Mesendoderm (in vitro differentiated cells): ENCODE results near the gene PEX19.

Experiments used
- DNase-seq: peaks from one replicate; pipeline ENCODE4 v3.0.0; 2013
- H2AK5ac ChIP-seq: 2 replicates; pipeline ENCODE4 v1.6.1; 2013; ENCODE audit warnings: low read length, inconsistent platforms
- H2BK120ac ChIP-seq: 2 replicates; pipeline ENCODE4 v1.6.1; 2013; ENCODE audit warnings: low read depth, mild to moderate bottlenecking, low read length, moderate library complexity, mixed read lengths
- H2BK15ac ChIP-seq: replicated peaks from 2 replicates; pipeline ENCODE4 v1.6.1; 2013; ENCODE audit warnings: low read depth, mild to moderate bottlenecking, moderate library complexity
- H2BK5ac ChIP-seq: 2 replicates; pipeline ENCODE4 v1.6.1; 2013; ENCODE audit warnings: low read length, inconsistent platforms
- H3K18ac ChIP-seq: 2 replicates; pipeline ENCODE4 v1.6.1; 2013; ENCODE audit warnings: mild to moderate bottlenecking, low read length, mixed read lengths
- H3K23ac ChIP-seq: one replicate; pipeline ENCODE4 v1.6.1; 2013; ENCODE audit warnings: low read length
- H3K27ac ChIP-seq: 2 replicates; pipeline ENCODE4 v1.5.1; 2013; ENCODE audit warnings: low read depth, mild to moderate bottlenecking, inconsistent platforms, low read length, moderate library complexity
- H3K27me3 ChIP-seq: 2 replicates; pipeline ENCODE4 v1.6.1; 2013; ENCODE audit warnings: low read length, control low read depth, mild to moderate bottlenecking, inconsistent platforms; ENCODE audit not compliant: insufficient read depth, poor library complexity
- H3K36me3 ChIP-seq: 2 replicates; pipeline ENCODE4 v1.6.1; 2013; ENCODE audit warnings: low read length, inconsistent platforms; ENCODE audit not compliant: control insufficient read depth, insufficient read depth
- H3K4ac ChIP-seq: one replicate; pipeline ENCODE4 v1.6.1; 2013; ENCODE audit warnings: low read depth, mild to moderate bottlenecking, low read length, moderate library complexity
- H3K4me1 ChIP-seq: 2 replicates; pipeline ENCODE4 v1.6.1; 2013; ENCODE audit warnings: low read depth, low read length, inconsistent platforms; ENCODE audit not compliant: control insufficient read depth
- H3K4me2 ChIP-seq: 2 replicates; pipeline ENCODE4 v1.6.1; 2013; ENCODE audit warnings: low read length
- H3K4me3 ChIP-seq: 2 replicates; pipeline ENCODE4 v1.5.1; 2013; ENCODE audit warnings: mild to moderate bottlenecking, low read length
- H3K56ac ChIP-seq: one replicate; pipeline ENCODE4 v1.6.1; 2013; ENCODE audit warnings: low read length
- H3K79me1 ChIP-seq: 2 replicates; pipeline ENCODE4 v1.6.1; 2013; ENCODE audit warnings: low read length, inconsistent platforms
- H3K79me2 ChIP-seq: 2 replicates; pipeline ENCODE4 v1.6.1; 2013; ENCODE audit warnings: mild to moderate bottlenecking, low read length; ENCODE audit not compliant: control insufficient read depth, insufficient read depth
- H3K9ac ChIP-seq: 2 replicates; pipeline ENCODE4 v1.6.1; 2013; ENCODE audit warnings: low read length, inconsistent platforms
- H4K5ac ChIP-seq: one replicate; pipeline ENCODE4 v1.6.1; 2013; ENCODE audit warnings: low read length
- H4K8ac ChIP-seq: one replicate; pipeline ENCODE4 v1.6.1; 2013; ENCODE audit warnings: low read depth, mild to moderate bottlenecking, control low read depth, low read length, moderate library complexity
- WGBS: extraction: QIAGEN DNeasy Blood & Tissue Kit; methylation state at CpG from one replicate; pipeline ENCODE4 v1.1.7; 2013; ENCODE audit warnings: low lambda C conversion rate, missing lambda C conversion rate; ENCODE audit not compliant: insufficient coverage; ENCODE audit errors: extremely low coverage; 5-methylcytosine and 5-hydroxymethylcytosine counted together

Gene PEX19

GRCh38 chr1:160238408-160238807 is 46.5 kb downstream of the PEX19 start:
- no CpG with 5 or more reads among the region's 5 CpGs for WGBS

GRCh38 chr1:160237558-160237957 is 47.4 kb downstream of the PEX19 start:
- Histone ChIP-seq H3K23ac (no peak overlapping the region), H3K4ac (no peak overlapping the region), H3K9ac (no peak overlapping the region), H3K18ac (no peak overlapping the region), H4K8ac (no peak overlapping the region), H3K36me3 (peaks cover 3% of the 10 kb centered on the region), H3K56ac (no peak overlapping the region), H3K27ac (no peak overlapping the region), H3K4me1 (no peaks in the 10 kb centered on the region), H3K79me2 (no peaks in the 10 kb centered on the region), H2AK5ac (no peak overlapping the region), H3K27me3 (no peaks in the 10 kb centered on the region), H2BK5ac (no peak overlapping the region), H3K4me3 (no peak overlapping the region), H3K79me1 (no peaks in the 10 kb centered on the region), H3K4me2 (no peak overlapping the region), H2BK15ac (no peak overlapping the region), H4K5ac (no peak overlapping the region), H2BK120ac (no peak overlapping the region)
- no CpG with 5 or more reads among the region's 2 CpGs for WGBS
- DNase-seq = no peak

More at GRCh38 chr1:160238408-160238807, 46.5 kb downstream of the PEX19 start:
- Histone ChIP-seq H3K27me3 (no peaks in the 10 kb centered on the region), H3K23ac (no peak overlapping the region), H3K79me1 (no peaks in the 10 kb centered on the region), H2BK120ac (no peak overlapping the region), H2AK5ac (no peak overlapping the region), H3K36me3 (peaks cover 3% of the 10 kb centered on the region), H3K4me1 (no peaks in the 10 kb centered on the region), H3K18ac (no peak overlapping the region), H4K8ac (no peak overlapping the region), H3K79me2 (no peaks in the 10 kb centered on the region), H3K27ac (no peak overlapping the region), H3K4ac (no peak overlapping the region), H3K9ac (no peak overlapping the region), H3K4me3 (no peak overlapping the region), H4K5ac (no peak overlapping the region), H3K56ac (no peak overlapping the region), H2BK15ac (no peak overlapping the region), H2BK5ac (no peak overlapping the region), H3K4me2 (no peak overlapping the region)
- DNase-seq = no peak

GRCh38 chr1:160236806-160237205 is 48.1 kb downstream of the PEX19 start:
- no peak overlapping the region for H4K8ac ChIP-seq
- H3K18ac ChIP-seq = no peak overlapping the region
- H2BK15ac ChIP-seq = no peak overlapping the region
- H3K9ac ChIP-seq = no peak overlapping the region
- no peaks in the 10 kb centered on the region for H3K4me1 ChIP-seq
- no peaks in the 10 kb centered on the region for H3K27me3 ChIP-seq
- no peak overlapping the region for H3K4me2 ChIP-seq
- no peak for DNase-seq
- no peak overlapping the region for H3K27ac ChIP-seq
- no CpG with 5 or more reads among the region's 5 CpGs for WGBS
- H2AK5ac ChIP-seq = no peak overlapping the region
- no peak overlapping the region for H3K56ac ChIP-seq
- H3K4me3 ChIP-seq = no peak overlapping the region
- no peak overlapping the region for H3K4ac ChIP-seq
- H3K36me3 ChIP-seq = peaks cover 3% of the 10 kb centered on the region
- no peaks in the 10 kb centered on the region for H3K79me2 ChIP-seq
- H2BK5ac ChIP-seq = no peak overlapping the region
- no peak overlapping the region for H2BK120ac ChIP-seq
- H3K79me1 ChIP-seq = no peaks in the 10 kb centered on the region
- no peak overlapping the region for H3K23ac ChIP-seq
- no peak overlapping the region for H4K5ac ChIP-seq

- no peak overlapping the region for H2BK15ac ChIP-seq
- no peak overlapping the region for H2BK5ac ChIP-seq
- no peak overlapping the region for H3K4me3 ChIP-seq
- no peak overlapping the region for H3K4ac ChIP-seq
- no peak overlapping the region for H2AK5ac ChIP-seq
- no peak overlapping the region for H4K5ac ChIP-seq
- H3K23ac ChIP-seq = no peak overlapping the region
- no peak overlapping the region for H3K56ac ChIP-seq
- H3K4me2 ChIP-seq = no peak overlapping the region
- no peaks in the 10 kb centered on the region for H3K79me2 ChIP-seq
- no peak overlapping the region for H3K27ac ChIP-seq
- no peak overlapping the region for H2BK120ac ChIP-seq
- DNase-seq = no peak
- H3K79me1 ChIP-seq = no peaks in the 10 kb centered on the region
- H3K27me3 ChIP-seq = no peaks in the 10 kb centered on the region
- no peak overlapping the region for H3K18ac ChIP-seq
- H3K4me1 ChIP-seq = no peaks in the 10 kb centered on the region
- no peak overlapping the region for H4K8ac ChIP-seq
- H3K9ac ChIP-seq = no peak overlapping the region
- peaks cover 3% of the 10 kb centered on the region for H3K36me3 ChIP-seq
These were observed 52.0 kb downstream of the PEX19 start for GRCh38 chr1:160232911-160233310.

- Histone ChIP-seq H3K79me2 (no peaks in the 10 kb centered on the region), H3K36me3 (peaks cover 7% of the 10 kb centered on the region), H3K27ac (no peak overlapping the region)
These were observed 56.5 kb downstream of the PEX19 start for GRCh38 chr1:160228431-160228830.

GRCh38 chr1:160227561-160227960 is 57.4 kb downstream of the PEX19 start:
- Histone ChIP-seq H3K56ac (no peak overlapping the region), H2BK5ac (no peak overlapping the region), H2BK15ac (no peak overlapping the region), H3K4me2 (no peak overlapping the region), H4K5ac (no peak overlapping the region), H3K23ac (no peak overlapping the region), H4K8ac (no peak overlapping the region), H3K4me1 (no peaks in the 10 kb centered on the region), H3K4ac (no peak overlapping the region), H3K18ac (no peak overlapping the region), H3K36me3 (peaks cover 12% of the 10 kb centered on the region), H3K79me2 (no peaks in the 10 kb centered on the region), H3K27me3 (no peaks in the 10 kb centered on the region), H3K9ac (no peak overlapping the region), H2BK120ac (no peak overlapping the region), H2AK5ac (no peak overlapping the region), H3K79me1 (no peaks in the 10 kb centered on the region), H3K27ac (no peak overlapping the region), H3K4me3 (no peak overlapping the region)
- no peak for DNase-seq
- WGBS = no CpG with 5 or more reads among the region's 1 CpG

More at GRCh38 chr1:160228431-160228830, 56.5 kb downstream of the PEX19 start:
- H3K79me1 ChIP-seq = no peaks in the 10 kb centered on the region
- no peak overlapping the region for H3K56ac ChIP-seq
- no peak overlapping the region for H2BK15ac ChIP-seq
- no peak overlapping the region for H3K9ac ChIP-seq
- no peaks in the 10 kb centered on the region for H3K27me3 ChIP-seq
- no peak overlapping the region for H3K18ac ChIP-seq
- H4K5ac ChIP-seq = no peak overlapping the region
- H3K4me2 ChIP-seq = no peak overlapping the region
- H3K4me3 ChIP-seq = no peak overlapping the region
- no peaks in the 10 kb centered on the region for H3K4me1 ChIP-seq
- no peak overlapping the region for H2AK5ac ChIP-seq
- DNase-seq = no peak
- no peak overlapping the region for H2BK5ac ChIP-seq
- no peak overlapping the region for H2BK120ac ChIP-seq
- no peak overlapping the region for H3K4ac ChIP-seq
- H4K8ac ChIP-seq = no peak overlapping the region
- H3K23ac ChIP-seq = no peak overlapping the region
